CD4-positive, alpha-beta T cell treated with Interleukin-17A for 4 hours (primary cell): ENCODE measurements around the gene BABAM1.
A peak's percentile ranks its signal among the peaks of the same experiment; 100 is the strongest.

Experiments used
- DNase-seq: peaks from one replicate; pipeline ENCODE4 v3.0.0-alpha.2; 2020; ENCODE audit warnings: mixed read lengths

Gene BABAM1

DNA sequence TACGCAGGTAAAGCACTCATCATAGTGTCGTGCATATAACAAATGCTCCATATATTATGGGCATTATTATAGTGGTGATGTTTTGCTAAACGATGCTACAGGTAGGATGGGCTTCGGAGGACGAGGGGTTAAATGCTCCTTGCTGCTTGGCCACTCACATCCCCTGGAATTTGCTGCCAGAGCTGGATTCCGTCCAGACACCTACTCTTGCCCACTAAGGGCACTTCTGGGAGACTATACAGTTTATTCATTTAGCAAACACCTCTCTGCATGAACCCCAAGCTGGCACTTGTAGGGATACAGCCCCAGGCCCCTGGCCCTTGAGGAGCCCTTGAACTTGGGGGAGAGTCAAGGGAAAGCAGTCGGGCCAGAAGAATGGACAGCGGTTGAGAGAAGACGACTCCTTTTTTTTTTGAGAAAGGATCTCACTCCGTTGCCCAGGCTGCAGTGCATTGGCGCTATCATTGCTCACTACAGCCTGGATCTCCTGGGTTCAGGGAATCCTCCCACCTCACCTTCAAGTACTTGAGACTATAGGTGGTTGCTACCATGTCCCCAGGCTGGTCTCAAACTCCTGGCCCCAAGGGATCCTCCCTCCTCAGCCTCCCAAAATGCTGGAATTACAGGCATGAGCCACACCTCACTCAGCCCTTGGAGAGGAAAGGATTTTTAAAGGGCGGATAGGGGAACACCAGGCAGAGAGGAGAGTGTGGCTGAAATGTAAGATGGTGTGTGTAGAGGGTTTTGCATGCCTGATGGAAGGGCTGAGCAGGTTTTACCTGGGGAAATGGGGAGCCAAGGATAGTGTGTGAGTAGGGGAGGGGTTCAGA lies 37.4 kb downstream of the BABAM1 start:
- no peak for DNase-seq

DNA sequence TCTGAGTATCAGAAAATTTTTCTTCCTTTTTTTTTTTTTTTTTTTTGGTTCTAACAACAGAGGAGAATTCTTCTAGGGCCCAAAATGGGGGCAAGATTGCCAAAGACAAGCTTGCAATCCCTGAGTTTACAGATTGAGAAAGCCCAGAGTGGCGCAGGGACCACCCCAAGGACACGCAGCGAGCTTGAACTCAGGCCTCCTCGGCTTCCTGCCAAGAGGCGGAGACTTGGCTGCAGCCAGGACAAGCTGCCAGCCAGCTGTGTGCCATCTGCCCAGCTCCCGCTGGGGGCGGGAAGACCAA lies 37.9 kb downstream of the BABAM1 start:
- no peak for DNase-seq

DNA sequence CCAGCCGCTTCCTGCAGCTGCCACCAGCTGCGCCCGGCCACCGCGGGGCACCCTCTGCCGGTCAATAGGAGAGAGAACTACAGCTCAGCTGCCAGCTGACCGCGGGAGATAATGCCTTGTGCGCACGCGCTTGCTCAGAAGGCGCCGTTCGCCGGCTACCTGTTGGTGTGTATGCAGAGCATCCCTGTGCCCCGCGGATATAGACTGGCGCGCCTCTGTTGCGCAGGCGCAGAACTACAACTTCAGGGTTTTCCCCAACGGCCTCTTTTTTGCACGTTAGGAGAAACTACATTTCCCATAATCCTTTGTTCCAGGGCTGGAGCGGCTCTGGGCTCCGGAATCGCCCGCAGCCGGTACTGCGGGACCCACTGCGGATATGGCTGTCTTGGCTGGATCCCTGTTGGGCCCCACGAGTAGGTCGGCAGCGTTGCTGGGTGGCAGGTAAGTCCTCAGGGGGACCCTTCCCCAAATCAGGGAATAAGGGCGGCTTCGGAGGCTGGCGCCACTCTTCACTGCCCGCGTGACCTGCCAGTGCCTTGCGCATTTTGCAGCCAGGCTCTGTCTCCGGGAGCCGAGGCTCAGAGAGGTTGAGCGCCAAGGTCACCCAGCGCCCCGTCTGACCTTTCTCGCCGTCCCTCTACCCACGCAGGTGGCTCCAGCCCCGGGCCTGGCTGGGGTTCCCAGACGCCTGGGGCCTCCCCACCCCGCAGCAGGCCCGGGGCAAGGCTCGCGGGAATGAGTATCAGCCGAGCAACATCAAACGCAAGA lies 38.5 kb downstream of the BABAM1 start, which contains the start of gene MRPL34:
Gene MRPL34 (plus strand): TSS at position 356 of the 768 bp plus-strand sequence. CDS start 21 bp downstream, at position 377.
- peak; percentile 96 for DNase-seq

- DNase-seq, result no peak
Observed at GRCh38 chr19:17306285-17306714, 39.1 kb downstream of the BABAM1 start.

DNA sequence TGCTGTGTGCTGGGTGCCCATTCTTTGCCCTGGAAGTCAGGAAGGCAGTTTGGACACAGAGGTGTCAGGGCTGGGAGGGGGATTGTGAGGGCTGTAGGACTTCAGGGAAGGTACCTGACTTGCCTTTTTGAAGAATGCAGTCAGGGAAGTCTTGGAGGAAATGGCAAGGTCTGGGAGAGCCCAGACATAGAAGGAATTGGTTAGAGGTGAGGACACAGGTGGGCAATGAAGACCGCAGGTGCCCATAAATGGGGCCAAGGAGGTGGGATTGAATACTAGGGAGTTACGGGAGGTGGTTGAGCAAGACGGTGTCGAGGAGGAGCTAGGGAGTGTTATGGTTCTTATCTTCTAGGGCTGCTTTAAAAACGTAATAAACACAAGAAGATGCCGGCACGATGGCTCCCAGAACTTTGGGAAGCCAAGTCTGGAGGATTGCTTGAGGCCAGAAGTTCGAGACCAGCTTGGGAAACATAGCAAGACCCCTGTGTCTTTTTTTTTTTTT lies 40.7 kb downstream of the BABAM1 start:
- DNase-seq, result no peak

GRCh38 chr19:17309198-17309964 lies 42.1 kb downstream of the BABAM1 start, which contains the start of gene DDA1:
Gene DDA1, plus strand, starts transcription at chr19:17309563. Its CDS starts 92 bp downstream, at chr19:17309655.
- DNase-seq, result peak; percentile 99

DNA sequence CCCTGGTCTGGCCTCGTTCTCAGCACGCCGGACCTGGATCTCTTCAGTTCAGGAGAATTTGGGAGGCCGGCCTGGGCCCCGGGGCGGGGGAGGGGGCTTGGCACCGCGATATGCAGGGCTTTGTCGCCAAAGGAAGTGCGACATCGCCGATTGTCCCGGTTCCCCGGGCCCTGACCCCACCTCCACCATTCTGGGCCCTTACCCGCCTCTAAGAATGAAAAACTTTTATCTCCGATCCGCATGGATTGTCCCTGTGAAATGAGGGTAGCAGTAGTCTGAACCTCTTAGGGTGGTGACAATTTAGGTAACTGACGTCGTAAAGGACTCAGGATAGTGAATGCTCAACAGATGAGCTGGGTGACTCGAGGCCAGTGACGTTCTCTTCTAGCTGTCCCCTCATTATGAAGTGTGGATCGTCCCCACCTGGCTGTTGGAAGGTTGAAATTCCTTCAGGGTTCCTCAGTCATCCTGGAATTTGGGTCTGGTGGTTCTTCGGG lies 42.8 kb downstream of the BABAM1 start:
- no peak for DNase-seq

DNA sequence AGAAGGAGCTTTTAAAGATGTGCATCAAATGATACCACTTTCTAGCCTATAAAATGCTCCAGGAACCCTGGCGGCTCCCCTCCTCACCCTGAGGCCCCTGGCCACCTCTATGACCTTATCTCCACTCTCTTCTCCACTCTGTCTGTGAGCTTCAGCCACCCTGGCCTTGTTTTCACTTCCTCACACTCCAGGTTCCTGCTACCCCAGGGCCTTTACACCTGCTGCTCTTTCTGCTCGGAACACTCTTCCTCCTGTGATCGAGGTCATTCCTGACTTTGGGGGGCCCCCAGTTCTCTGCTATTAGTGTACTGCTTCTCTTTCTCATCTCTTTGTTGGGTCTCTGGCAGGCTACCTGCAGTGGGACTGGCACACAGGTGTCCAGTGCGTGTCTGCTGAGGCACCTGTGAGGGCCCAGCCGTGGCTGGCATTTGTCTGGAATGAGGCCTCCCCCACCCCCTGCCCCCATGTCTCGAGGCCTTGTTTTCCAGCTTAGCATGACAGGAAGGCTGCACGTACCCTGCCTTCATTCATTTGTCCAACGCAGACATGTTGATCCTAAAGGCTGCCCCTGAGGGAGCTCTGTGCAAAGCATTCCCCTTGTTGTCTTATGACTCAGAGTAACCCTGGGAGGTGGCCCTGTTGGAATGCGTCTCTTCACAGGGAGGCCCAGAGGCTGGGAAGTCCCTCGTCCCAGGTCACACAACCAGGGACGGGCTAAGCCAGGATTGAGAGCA lies 44.4 kb downstream of the BABAM1 start:
- no peak for DNase-seq

GRCh38 chr19:17312189-17313113 lies 45.2 kb downstream of the BABAM1 start:
- DNase-seq, result no peak

DNA sequence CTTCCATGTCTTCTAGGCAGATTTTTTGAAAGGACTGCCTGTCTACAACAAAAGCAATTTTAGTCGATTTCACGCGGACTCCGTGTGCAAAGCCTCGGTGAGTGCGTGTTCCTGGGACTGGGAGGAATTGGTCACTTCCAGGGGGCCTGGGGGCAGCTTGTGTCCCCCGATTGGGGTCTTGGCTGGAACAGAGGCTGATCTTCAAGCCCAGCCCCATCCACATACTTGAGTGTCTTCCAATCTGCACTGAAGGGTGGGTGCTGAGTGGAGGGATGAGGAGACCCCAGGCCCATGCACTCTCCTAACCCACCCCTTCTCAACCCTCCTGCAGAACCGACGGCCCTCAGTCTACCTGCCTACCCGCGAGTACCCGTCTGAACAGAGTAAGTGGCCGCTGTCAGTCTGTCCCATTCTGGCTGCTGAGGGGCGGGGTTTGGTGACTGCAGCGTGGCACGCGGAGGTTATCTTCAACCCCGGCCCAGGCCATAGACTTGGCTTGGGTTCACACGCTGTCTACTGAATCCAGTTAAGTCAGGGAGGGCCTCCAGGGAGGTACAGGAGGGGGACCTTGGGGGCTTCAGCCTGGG lies 46.9 kb downstream of the BABAM1 start:
- DNase-seq, result no peak

DNA sequence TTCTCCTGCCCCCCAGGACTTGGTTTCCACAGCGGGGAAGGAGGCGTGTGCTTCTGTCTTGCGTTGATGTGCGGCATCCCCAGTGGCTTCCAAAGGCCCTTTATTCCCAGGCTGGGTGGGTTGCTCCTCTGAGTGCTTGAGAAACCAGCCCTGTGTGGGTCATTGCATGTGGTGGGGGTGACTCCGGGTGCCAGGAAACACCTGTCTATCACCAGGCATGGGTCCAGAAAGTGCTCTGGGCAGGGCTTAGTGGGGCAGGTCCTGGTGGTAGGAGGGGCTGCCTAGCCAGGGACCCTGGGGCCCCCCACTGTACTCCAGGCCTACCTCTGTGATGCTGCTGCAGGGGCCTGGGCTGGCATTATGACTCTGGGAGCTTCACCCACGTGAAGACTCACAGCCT lies 51.7 kb downstream of the BABAM1 start:
- no peak for DNase-seq

DNA sequence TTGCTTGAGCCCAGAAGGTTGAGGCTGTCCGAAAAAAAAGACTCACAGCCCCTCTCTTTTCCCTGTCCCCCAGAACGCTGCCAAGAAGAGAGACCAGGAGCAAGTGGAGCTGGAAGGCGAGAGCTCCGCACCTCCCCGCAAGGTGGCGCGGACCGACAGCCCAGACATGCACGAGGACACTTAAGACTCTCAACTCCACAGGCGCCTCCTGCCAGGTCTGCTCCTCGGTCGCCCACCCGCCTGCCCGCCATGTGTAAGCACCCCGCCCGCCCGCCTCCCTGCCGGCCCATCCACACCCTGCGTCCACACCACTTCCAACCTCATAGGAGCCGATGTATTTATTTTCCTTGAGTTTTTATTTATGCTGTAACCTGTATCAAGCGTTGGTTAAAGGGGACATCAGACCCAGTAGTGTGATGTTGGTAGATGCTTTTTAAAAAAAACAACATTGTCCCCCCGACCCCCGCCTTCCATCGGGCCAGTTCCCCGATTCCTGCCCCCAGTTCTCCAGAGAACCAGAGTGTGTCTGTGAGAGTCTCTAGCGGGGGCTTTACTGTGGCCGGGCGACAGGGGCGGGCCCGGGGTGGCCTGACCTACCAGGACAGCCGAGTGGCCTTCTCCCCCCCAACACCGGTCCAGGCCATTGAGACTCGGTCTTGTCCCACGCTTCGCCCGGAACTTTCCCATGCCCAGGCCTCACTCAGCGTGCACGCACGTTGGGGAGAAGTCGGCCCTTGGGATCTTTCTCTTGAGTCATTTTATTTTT lies 52.4 kb downstream of the BABAM1 start:
- no peak for DNase-seq

GRCh38 chr19:17320435-17320834 lies 53.2 kb downstream of the BABAM1 start:
- DNase-seq, result no peak

DNA sequence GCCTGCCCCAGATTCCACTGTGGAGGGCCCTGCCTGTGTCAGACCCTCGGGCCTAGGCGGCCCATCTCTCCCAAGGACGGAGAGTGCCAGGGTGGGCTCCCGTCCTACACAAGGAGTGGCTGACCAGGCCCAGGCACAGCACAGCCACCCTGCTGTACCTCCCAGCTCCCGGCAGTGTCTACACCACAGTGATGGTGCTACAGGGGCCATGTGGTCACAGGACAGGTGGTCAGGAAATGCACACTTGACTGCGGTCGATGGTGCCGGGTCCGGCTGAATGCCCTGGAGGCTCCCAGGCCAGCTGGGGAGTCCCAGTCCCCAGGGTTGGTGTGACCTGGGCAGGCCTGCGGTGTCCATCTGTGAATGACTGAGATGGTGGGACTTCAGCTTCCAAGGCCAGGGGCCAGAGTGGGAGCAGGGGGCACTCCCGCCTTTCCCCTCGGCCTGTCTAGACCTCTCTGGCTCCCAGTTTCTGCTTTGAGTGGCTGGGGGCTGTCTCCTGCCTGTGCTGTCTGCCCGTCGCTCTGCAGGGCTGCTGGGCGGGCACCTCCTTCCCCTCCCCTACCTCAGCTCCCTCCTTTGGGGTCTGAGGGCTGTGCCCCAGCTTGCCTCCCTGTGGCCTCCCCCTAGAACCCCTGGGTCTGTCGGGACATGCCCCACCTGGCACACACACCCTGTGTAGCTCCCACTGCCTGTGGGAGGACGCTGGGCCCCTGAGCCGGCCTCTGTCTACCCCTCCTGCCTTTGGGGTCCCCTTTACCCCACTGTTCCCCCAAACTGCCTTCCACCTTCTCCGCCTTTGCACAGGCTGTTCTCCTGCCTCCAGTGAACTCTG lies 54.6 kb downstream of the BABAM1 start:
- no peak for DNase-seq

- no peak for DNase-seq
Observed at GRCh38 chr19:17322854-17323253, 55.6 kb downstream of the BABAM1 start.

GRCh38 chr19:17323300-17323963 lies 56.2 kb downstream of the BABAM1 start:
- no peak for DNase-seq

DNA sequence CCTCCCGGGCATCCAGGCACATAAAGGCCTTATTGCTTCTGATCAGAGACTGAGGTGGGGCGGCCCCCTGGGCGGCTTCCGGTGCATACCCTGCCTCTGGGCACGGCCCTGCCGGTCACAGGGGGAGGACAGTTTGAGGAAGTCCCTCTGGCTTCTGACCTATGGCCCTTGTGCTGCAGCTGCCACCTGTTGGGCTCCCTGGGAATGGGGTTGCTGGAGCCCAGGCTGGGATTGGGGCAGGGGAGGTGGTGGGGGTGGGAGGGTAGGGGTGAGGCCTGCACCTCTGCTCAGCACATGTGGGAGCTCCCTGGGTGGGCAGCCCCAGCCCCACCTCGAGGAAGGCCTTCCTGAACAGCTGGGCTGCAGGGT lies 56.7 kb downstream of the BABAM1 start:
- DNase-seq, result peak; percentile 51

GRCh38 chr19:17324357-17325114 lies 57.3 kb downstream of the BABAM1 start:
- no peak for DNase-seq
